ENCODE measurements around the gene GTF2F1. TPM values are rescaled to one million over a fixed set of nuclear protein-coding genes. Genes with fewer than 3 reads are reported as not detected.

GTF2F1 gene
- total RNA-seq, 2 donors from 2014 or later, result 58.2 to 73.6 TPM

- Histone ChIP-seq H3K4me1 (no peaks in the 10 kb centered on the region), H3K27ac (no peak overlapping the region), H3K9ac (ENCODE audit: low read depth in 2 of 2, low read length in 2 of 2) (no peak overlapping the region), H3K9me3 (no peaks in the 10 kb centered on the region), H3K36me3 (peaks cover 14% of the 10 kb centered on the region), H3K27me3 (no peaks in the 10 kb centered on the region), H3K4me3 (no peak overlapping the region)
- TF ChIP-seq CTCF (IDR thresholded peaks at IDR 0.05), result no peak
- DNase-seq, result no peak
- intact Hi-C loops (cut with DNase I), result no loop called here
These were observed 14.9 kb downstream of the GTF2F1 start for GRCh38 chr19:6378041-6378440.

- no peak for DNase-seq
- Histone ChIP-seq H3K9ac (ENCODE audit: low read depth in 2 of 2, low read length in 2 of 2) (no peak overlapping the region), H3K36me3 (peaks cover 14% of the 10 kb centered on the region), H3K27ac (no peak overlapping the region), H3K4me1 (no peaks in the 10 kb centered on the region), H3K9me3 (no peaks in the 10 kb centered on the region), H3K27me3 (no peaks in the 10 kb centered on the region), H3K4me3 (no peak overlapping the region)
- no peak for TF ChIP-seq CTCF (IDR thresholded peaks at IDR 0.05)
- intact Hi-C loops (cut with DNase I), result no loop called here
These were observed 16.3 kb downstream of the GTF2F1 start for GRCh38 chr19:6376512-6377190.

GRCh38 chr19:6375411-6376010 is 17.5 kb downstream of the GTF2F1 start, which contains the start of gene PSPN:
Gene PSPN (minus strand): TSS chr19:6375933. CDS start chr19:6375849, 84 bp downstream.
- Histone ChIP-seq H3K27ac (no peak within 1 kb of the TSS), H3K27me3 (no peaks in the 10 kb centered on the region), H3K4me1 (no peaks in the 10 kb centered on the region), H3K9me3 (no peaks in the 10 kb centered on the region), H3K9ac (ENCODE audit: low read depth in 2 of 2, low read length in 2 of 2) (no peak within 1 kb of the TSS), H3K36me3 (peaks cover 3% of the 10 kb centered on the region), H3K4me3 (no peak within 1 kb of the TSS)
- no peak for DNase-seq
- no peak for TF ChIP-seq CTCF (IDR thresholded peaks at IDR 0.05)
- intact Hi-C loops (cut with DNase I), result no loop called here

GRCh38 chr19:6374711-6375410 is 18.1 kb downstream of the GTF2F1 start:
- Histone ChIP-seq H3K4me1 (no peaks in the 10 kb centered on the region), H3K27ac (no peak overlapping the region), H3K36me3 (no peaks in the 10 kb centered on the region), H3K4me3 (no peak overlapping the region), H3K27me3 (no peaks in the 10 kb centered on the region), H3K9me3 (no peaks in the 10 kb centered on the region), H3K9ac (ENCODE audit: low read depth in 2 of 2, low read length in 2 of 2) (no peak overlapping the region)
- DNase-seq, result no peak
- no peak for TF ChIP-seq CTCF (IDR thresholded peaks at IDR 0.05)
- intact Hi-C loops (cut with DNase I), result no loop called here

- Histone ChIP-seq H3K9ac (ENCODE audit: low read depth in 2 of 2, low read length in 2 of 2) (no peak overlapping the region), H3K4me1 (no peaks in the 10 kb centered on the region), H3K27ac (no peak overlapping the region), H3K9me3 (no peaks in the 10 kb centered on the region), H3K36me3 (no peaks in the 10 kb centered on the region), H3K4me3 (no peak overlapping the region), H3K27me3 (no peaks in the 10 kb centered on the region)
- peak; percentile 27 for DNase-seq
- intact Hi-C loops (cut with DNase I), result no loop called here
- TF ChIP-seq CTCF (IDR thresholded peaks at IDR 0.05), result no peak
These were observed 18.7 kb downstream of the GTF2F1 start for GRCh38 chr19:6374161-6374709.

All from colonic mucosa (tissue), 4 donors.